Left lung (tissue), 10 donors: ENCODE measurements around the gene NGF. TPM values are rescaled to one million over a fixed set of nuclear protein-coding genes. Genes with fewer than 3 reads are reported as not detected.
A peak's percentile ranks its signal among the peaks of the same experiment; 100 is the strongest.

Experiments
- ATAC-seq: fragments of 200-7000 bp; cut with Tn5 transposase; one replicate; pipeline ENCODE4 v1.9.1; 2020; ENCODE audit warnings: moderate library complexity
- DNase-seq, 4 donors: peaks; one replicate each; pipeline ENCODE4 v3.0.0-alpha.2; 2013 to 2020
- H3K27ac ChIP-seq, 2 donors: fragments of 200-600 bp; sonication (generic) in 1 of 2; one replicate each; pipeline versions ENCODE4 v1.5.0 to v1.8.0; 2020 to 2021
- H3K27me3 ChIP-seq, 2 donors: fragments of 200-600 bp; sonication (generic) in 1 of 2; one replicate each; pipeline versions ENCODE4 v1.5.0 to v1.8.0; 2020 to 2021
- H3K36me3 ChIP-seq, 2 donors: fragments of 200-600 bp; sonication (generic) in 1 of 2; one replicate each; pipeline versions ENCODE4 v1.5.0 to v1.8.0; 2020 to 2021
- H3K4me1 ChIP-seq, 2 donors: fragments of 200-600 bp; one replicate each; pipeline ENCODE4 v1.8.0; 2021
- H3K4me3 ChIP-seq, 2 donors: fragments of 200-600 bp; sonication (generic) in 1 of 2; one replicate each; pipeline versions ENCODE4 v1.5.0 to v1.8.0; 2020 to 2021; ENCODE audit warnings: mild to moderate bottlenecking in 1 of 2
- H3K9me3 ChIP-seq, 2 donors: fragments of 200-600 bp; sonication (generic) in 1 of 2; one replicate each; pipeline versions ENCODE4 v1.5.0 to v1.8.0; 2020 to 2021
- CTCF ChIP-seq, 2 donors: fragments of 200-600 bp; sonication (generic) in 1 of 2; IDR thresholded peaks; one replicate each; pipeline versions ENCODE4 v1.5.0 to v1.8.0; 2021; ENCODE audit warnings: antibody characterized with exemption in 2 of 2
- intact Hi-C, 2 donors: fragments of 100-400 bp; cut with DNase I; formaldehyde crosslinking; loops; one replicate each; pipeline versions ENCODE4 v1.11.2 to v1.14.2; 2022
- polyA plus RNA-seq, 6 donors: library from polyadenylated mRNA; unstranded; fragments of 120-200 nt; gene quantifications; one replicate each; pipeline ENCODE4 v1.2.1, GENCODE V29; 2013; ENCODE audit not compliant: insufficient read length in 6 of 6
- total RNA-seq, 2 donors: library from RNA; stranded (reverse); fragmentation: NEBNext Ultra II Directional; extraction: Animal tissue kit (Norgen Biotek cat#: 25700); gene quantifications; one replicate each; pipeline ENCODE4 v1.2.1, GENCODE V29; 2021
- donor health status: DM: no; HTN: yes; CAD: no.
- donor health status: DM: no; HTN: no; CAD: no.

The NGF gene
- total and polyA plus RNA-seq, 8 donors: 0.66 to 1.3 (median 0.87) TPM

- H3K27me3 ChIP-seq: no peaks in the 10 kb centered on the region
- H3K4me1 ChIP-seq: no peaks in the 10 kb centered on the region
- no peak overlapping the region for H3K27ac ChIP-seq
- ATAC-seq (no peak), DNase-seq (no peak)
- peaks cover 0 to 11% of the 10 kb centered on the region in 2 donors for H3K9me3 ChIP-seq
- H3K4me3 ChIP-seq: no peak overlapping the region
- intact Hi-C loops: no loop called here
- TF ChIP-seq CTCF (IDR thresholded peaks at IDR 0.05): no peak
- no peaks in the 10 kb centered on the region for H3K36me3 ChIP-seq
Observed at GRCh38 chr1:115281143-115281542, 56.9 kb downstream of the NGF start.

- Histone ChIP-seq H3K27me3 (no peaks in the 10 kb centered on the region), H3K27ac (no peak overlapping the region), H3K36me3 (no peaks in the 10 kb centered on the region), H3K9me3 (peaks cover 0 to 11% of the 10 kb centered on the region in 2 donors), H3K4me3 (no peak overlapping the region), H3K4me1 (no peaks in the 10 kb centered on the region)
- DNase-seq: no peak
- no peak for ATAC-seq
- intact Hi-C loops: no loop called here
- TF ChIP-seq CTCF (IDR thresholded peaks at IDR 0.05): no peak
Observed at GRCh38 chr1:115280064-115280463, 58.0 kb downstream of the NGF start.

GRCh38 chr1:115278211-115278610 is 59.8 kb downstream of the NGF start:
- H3K27me3 ChIP-seq: peaks cover 0 to 4% of the 10 kb centered on the region in 2 donors
- H3K4me1 ChIP-seq: no peaks in the 10 kb centered on the region
- H3K36me3 ChIP-seq: no peaks in the 10 kb centered on the region
- ATAC-seq (no peak), DNase-seq (no peak)
- no peak overlapping the region for H3K27ac ChIP-seq
- intact Hi-C loops: loop anchor here in 1 of 2 donors (10.0 kb wide), 1 partner anchor 187 kb away; no protein-coding TSS in a partner anchor
- H3K4me3 ChIP-seq: no peak overlapping the region
- no peak for TF ChIP-seq CTCF (IDR thresholded peaks at IDR 0.05)
- H3K9me3 ChIP-seq: peaks cover 0 to 11% of the 10 kb centered on the region in 2 donors

- H3K27ac ChIP-seq: no peak overlapping the region
- H3K27me3 ChIP-seq: peaks cover 0 to 4% of the 10 kb centered on the region in 2 donors
- no peak overlapping the region for H3K4me3 ChIP-seq
- no peak for TF ChIP-seq CTCF (IDR thresholded peaks at IDR 0.05)
- ATAC-seq (peak; percentile 48), DNase-seq (no peak)
- intact Hi-C loops: loop anchor here in 1 of 2 donors (10.0 kb wide), 1 partner anchor 188 kb away; no protein-coding TSS in a partner anchor
- H3K4me1 ChIP-seq: no peaks in the 10 kb centered on the region
- no peaks in the 10 kb centered on the region for H3K36me3 ChIP-seq
- H3K9me3 ChIP-seq: peaks cover 0 to 11% of the 10 kb centered on the region in 2 donors
Observed at GRCh38 chr1:115277276-115277675, 60.8 kb downstream of the NGF start.

- Histone ChIP-seq H3K4me1 (no peaks in the 10 kb centered on the region), H3K4me3 (no peak overlapping the region), H3K9me3 (peaks cover 0 to 11% of the 10 kb centered on the region in 2 donors), H3K27ac (no peak overlapping the region), H3K36me3 (no peaks in the 10 kb centered on the region), H3K27me3 (peaks cover 0 to 4% of the 10 kb centered on the region in 2 donors)
- DNase-seq: no peak
- peak; percentile 62 for ATAC-seq
- intact Hi-C loops: loop anchor here in 1 of 2 donors (10.0 kb wide), 1 partner anchor 190 kb away; no protein-coding TSS in a partner anchor
- TF ChIP-seq CTCF (IDR thresholded peaks at IDR 0.05): peak in 1 of 2 donors; percentile 22
Observed at GRCh38 chr1:115275216-115275615, 62.8 kb downstream of the NGF start.
